Choroid plexus epithelial cell (primary cell): Measurements from ENCODE around the gene MYBBP1A.

Source experiments
- DNase-seq: peaks from one replicate; pipeline ENCODE4 v3.0.0-alpha.2; 2010; ENCODE audit warnings: low read depth
- H3K4me3 ChIP-seq: 2 replicates; pipeline ENCODE4 v1.5.1; 2011; ENCODE audit warnings: low read depth, mild to moderate bottlenecking, control low read depth, low read length, moderate library complexity
- TF ChIP-seq, protein P1 (sequence below): conservative IDR thresholded peaks from 2 replicates; pipeline ENCODE4 v1.5.1; 2011; ENCODE audit warnings: low read depth, mild to moderate bottlenecking, control low read depth, inconsistent platforms, low read length, moderate library complexity

MYBBP1A gene

DNA sequence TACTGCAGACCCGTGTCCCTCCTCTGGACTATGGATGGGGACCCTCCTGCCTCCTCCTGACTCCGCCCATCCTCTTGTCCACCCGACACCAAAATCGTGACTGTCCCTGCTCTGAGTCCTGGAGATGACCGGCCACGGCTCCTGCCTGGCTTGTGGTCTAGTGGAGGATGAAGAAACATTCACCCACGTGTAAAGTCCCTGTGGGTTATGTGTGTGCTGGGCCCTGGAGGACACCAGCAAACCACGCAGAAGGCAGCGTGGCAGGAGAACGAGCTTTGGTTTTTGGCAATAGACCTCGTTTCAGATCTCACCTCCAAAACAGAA is 44.6 kb downstream of the MYBBP1A start:
- DNase-seq = no peak
- H3K4me3 ChIP-seq = no peak overlapping the region
- TF ChIP-seq, protein P1, sequence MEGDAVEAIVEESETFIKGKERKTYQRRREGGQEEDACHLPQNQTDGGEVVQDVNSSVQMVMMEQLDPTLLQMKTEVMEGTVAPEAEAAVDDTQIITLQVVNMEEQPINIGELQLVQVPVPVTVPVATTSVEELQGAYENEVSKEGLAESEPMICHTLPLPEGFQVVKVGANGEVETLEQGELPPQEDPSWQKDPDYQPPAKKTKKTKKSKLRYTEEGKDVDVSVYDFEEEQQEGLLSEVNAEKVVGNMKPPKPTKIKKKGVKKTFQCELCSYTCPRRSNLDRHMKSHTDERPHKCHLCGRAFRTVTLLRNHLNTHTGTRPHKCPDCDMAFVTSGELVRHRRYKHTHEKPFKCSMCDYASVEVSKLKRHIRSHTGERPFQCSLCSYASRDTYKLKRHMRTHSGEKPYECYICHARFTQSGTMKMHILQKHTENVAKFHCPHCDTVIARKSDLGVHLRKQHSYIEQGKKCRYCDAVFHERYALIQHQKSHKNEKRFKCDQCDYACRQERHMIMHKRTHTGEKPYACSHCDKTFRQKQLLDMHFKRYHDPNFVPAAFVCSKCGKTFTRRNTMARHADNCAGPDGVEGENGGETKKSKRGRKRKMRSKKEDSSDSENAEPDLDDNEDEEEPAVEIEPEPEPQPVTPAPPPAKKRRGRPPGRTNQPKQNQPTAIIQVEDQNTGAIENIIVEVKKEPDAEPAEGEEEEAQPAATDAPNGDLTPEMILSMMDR = no peak

DNA sequence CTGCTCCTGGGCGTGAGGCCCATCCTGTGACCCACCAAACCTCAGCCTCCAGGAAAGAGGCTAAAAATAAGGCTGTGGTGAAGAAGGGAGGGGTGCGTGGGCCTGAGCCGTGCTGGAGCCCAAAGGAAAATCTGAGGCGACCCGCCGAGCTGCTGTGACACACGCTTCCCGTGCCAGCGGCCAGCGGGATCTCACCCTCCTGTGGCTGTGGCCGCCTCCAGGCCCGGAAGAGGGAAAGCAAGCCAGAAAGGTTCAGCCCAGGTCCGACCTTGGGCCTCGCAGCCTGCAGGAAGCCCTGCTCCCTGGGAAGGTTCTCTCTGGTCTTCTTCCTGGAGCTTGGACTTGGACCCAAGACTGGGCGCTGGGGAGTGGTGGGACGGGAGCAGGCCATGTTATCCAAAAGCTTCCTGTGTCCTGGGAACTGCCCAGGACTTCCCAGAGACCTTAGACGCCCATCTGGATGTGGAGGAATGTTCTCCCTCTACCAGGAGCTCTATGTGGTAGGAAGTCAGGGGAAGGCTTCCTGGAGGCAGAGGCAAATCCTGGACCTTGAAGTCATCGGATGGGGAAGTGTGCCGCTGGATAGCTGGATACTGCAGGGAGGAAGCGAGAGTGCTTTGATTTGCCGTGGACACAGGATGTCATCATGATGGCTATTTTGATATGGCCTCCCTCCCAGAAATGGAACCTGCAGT is 45.1 kb downstream of the MYBBP1A start:
- no peak overlapping the region for H3K4me3 ChIP-seq
- TF ChIP-seq, protein P1 = no peak
- peak; percentile 39 for DNase-seq

DNA sequence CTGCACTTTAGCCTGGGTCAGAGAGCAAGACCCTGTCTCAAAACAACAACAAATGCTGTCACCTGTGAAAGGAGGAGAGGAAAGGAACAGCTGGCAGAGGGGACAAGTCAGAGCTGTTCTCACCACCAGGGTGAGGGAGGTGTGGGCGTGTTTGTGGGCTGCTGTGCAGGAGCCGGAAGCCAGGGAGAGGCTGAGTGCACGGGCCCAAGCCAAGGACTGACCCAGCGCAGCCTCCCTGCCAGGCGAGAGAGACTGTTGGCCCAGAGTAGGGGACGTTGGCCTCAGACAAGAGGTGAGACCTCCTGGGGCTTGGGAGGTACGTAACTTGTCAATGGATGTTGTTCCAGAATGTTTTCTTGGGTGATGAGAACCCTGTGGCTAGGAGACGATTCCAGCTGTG is 45.8 kb downstream of the MYBBP1A start:
- TF ChIP-seq, protein P1 = peak; percentile 16
- no peak overlapping the region for H3K4me3 ChIP-seq
- DNase-seq = peak; percentile 58

DNA sequence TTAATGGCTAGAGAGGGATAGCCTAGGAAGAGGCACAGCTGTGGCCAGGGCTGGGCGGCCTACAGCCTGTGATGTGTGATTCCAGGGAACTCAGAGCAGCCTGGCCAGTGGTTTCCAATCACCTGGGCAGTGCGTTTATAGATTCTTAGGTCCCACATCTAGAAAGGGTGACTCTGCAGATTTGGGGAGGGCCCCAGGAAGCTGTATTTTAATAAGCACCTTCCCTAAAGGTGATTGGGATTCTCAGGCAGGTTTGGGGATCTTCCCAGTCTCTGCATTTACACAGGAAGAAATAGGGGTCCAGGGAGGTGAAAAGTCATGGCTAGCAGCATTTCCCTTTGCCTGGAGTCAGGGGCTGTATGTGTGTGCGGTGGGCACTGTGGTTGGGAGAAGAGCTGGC is 47.0 kb downstream of the MYBBP1A start:
- TF ChIP-seq, protein P1 = no peak
- no peak overlapping the region for H3K4me3 ChIP-seq
- DNase-seq = no peak

DNA sequence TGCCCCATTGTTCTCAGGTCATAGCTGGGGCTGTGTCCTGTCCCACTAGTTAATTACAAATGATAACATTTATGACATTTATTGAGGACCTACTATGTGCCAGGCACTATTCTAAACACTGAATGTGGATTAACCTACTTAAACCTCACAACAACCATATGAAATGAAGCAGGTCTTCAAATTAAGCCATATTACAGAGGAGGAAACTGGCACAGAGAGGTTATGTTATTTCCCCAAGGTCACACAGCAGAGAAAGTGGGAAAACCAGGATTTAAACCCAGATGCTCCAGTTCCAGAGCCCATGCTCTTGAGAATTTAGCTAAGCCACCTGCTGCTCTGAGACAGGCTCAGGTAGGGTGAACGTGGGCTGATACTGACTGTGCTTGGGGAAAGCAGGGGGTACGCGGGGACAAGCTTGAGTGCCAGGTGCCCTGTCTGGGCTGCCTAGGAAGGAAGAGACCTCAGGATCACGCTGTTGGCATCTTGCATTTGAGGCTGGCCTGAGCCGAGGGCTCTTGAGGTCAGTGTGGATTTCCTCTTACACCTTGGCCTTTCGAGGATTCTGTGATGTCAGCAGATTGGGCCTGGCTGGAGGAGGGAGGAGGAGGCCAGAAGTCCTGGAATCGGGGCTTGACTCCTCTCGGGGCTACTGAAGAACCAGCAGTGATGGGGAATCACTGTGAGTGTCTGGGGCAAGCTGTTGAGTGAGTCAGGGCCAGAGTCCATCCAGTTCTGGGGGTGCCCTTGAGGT is 47.6 kb downstream of the MYBBP1A start:
- no peak for DNase-seq
- TF ChIP-seq, protein P1 = no peak
- H3K4me3 ChIP-seq = no peak overlapping the region

DNA sequence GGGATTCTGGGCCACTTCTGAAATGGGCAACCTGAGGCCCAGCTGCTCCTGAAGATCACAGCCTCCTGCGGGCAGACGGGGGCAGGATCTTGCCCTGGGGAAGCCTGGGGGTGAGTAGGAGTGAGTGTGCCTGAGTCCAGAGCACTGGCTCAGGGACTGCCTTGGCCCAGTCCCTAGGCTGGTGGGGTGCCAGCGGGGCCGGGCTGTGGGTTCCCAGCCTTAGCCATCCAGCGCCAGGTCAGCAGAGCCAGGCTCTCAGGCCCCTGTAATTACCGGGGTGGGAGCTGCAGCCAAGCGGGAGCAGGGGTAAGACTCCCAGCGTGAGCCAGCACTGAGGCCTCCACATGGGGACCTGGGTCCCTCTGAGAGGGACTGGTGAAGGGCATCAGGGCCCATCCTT is 48.3 kb downstream of the MYBBP1A start:
- DNase-seq = no peak
- H3K4me3 ChIP-seq = no peak overlapping the region
- TF ChIP-seq, protein P1 = no peak
